Pancreas (tissue), 10 donors: Measurements from ENCODE around the gene KIF5C. TPM values are rescaled to one million over a fixed set of nuclear protein-coding genes. Genes with fewer than 3 reads are reported as not detected.

ENCODE experiments used
- ATAC-seq, 4 donors: fragments of 200-7000 bp; cut with Tn5 transposase; one replicate each; pipeline versions ENCODE4 v1.8.0 to v1.9.1; 2020; ENCODE audit warnings: mild to moderate bottlenecking in 4 of 4, moderate library complexity in 4 of 4
- DNase-seq, 6 donors: peaks; one replicate each; pipeline ENCODE4 v3.0.0-alpha.2; 2020
- FAIRE-seq: peaks from 2 replicates; lab custom pipeline; 2012; peaks lifted over from hg19 to GRCh38; lab: Jason Lieb, UNC
- H3K27ac ChIP-seq, 4 donors: fragments of 200-600 bp; sonication (generic); 1 replicate in 3 of 4; 2 replicates in 1 of 4; pipeline versions ENCODE4 v1.5.0 to v1.8.0; 2020
- H3K27me3 ChIP-seq, 4 donors: fragments of 200-600 bp; one replicate each; pipeline ENCODE4 v1.8.0; 2021
- H3K36me3 ChIP-seq, 3 donors: fragments of 200-600 bp; sonication (generic) in 1 of 3; one replicate each; pipeline versions ENCODE4 v1.5.0 to v1.8.0; 2020 to 2021
- H3K4me1 ChIP-seq, 3 donors: fragments of 200-600 bp; one replicate each; pipeline ENCODE4 v1.8.0; 2021
- H3K4me3 ChIP-seq, 4 donors: fragments of 200-600 bp; sonication (generic) in 2 of 4; one replicate each; pipeline versions ENCODE4 v1.5.0 to v1.8.0; 2020 to 2021
- H3K9me3 ChIP-seq, 4 donors: fragments of 200-600 bp; one replicate each; pipeline ENCODE4 v1.8.0; 2021
- CTCF ChIP-seq, 4 donors: fragments of 200-600 bp; sonication (generic) in 3 of 4; IDR thresholded peaks; one replicate each; pipeline versions ENCODE4 v1.5.0 to v1.8.0; 2021; ENCODE audit warnings: antibody characterized with exemption in 4 of 4
- WGBS, 2 donors: extraction: QIAGEN DNeasy Blood & Tissue Kit; methylation state at CpG; one replicate each; pipeline ENCODE4 v1.1.7; 2013; 5-methylcytosine and 5-hydroxymethylcytosine counted together
- intact Hi-C, 3 donors: fragments of 100-400 bp; cut with DNase I; formaldehyde crosslinking; loops; one replicate each; pipeline versions ENCODE4 v1.11.1 to v1.14.2; 2022
- polyA plus RNA-seq, 2 donors: library from polyadenylated mRNA; stranded (reverse); fragments of 200-250 nt; gene quantifications; one replicate each; pipeline ENCODE4 v1.2.3, GENCODE V29; 2013
- total RNA-seq, 6 donors: library from RNA; stranded (reverse); fragmentation: NEBNext Ultra II Directional in 4 of 6; extraction: Animal tissue kit (Norgen Biotek cat#: 25700) in 4 of 6; gene quantifications; one replicate each; pipeline versions ENCODE4 v1.2.1 to v1.2.4, GENCODE V29; 2021 to 2023
- donor health status: healthy with polysubstance abuse.
- donor health status: DM: no; HTN: no; CAD: no; lungs with moderate emphysema.
- donor health status: DM: no; HTN: no; CAD: no.
- donor health status: control.
- donor health status: control.
- donor health status: Bipolar disorder and iron deficiency.
- donor health status: DM: yes; HTN: yes; CAD: no.
- donor health status: DM: no; HTN: no; CAD: no.
- donor health status: DM: no; HTN: no; CAD: no.
- donor health status: DM: yes; HTN: yes; CAD: no.

Gene KIF5C
- total and polyA plus RNA-seq, 8 donors, result 0.88 to 10.2 (median 2.8) TPM

- H3K9me3 ChIP-seq, result no peaks in the 10 kb centered on the region
- DNase-seq (no peak), FAIRE-seq (no peak), ATAC-seq (no peak)
- no peak for TF ChIP-seq CTCF (IDR thresholded peaks at IDR 0.05)
- H3K36me3 ChIP-seq, result no peaks in the 10 kb centered on the region
- 80 to 89% methylated on average over 7 of the region's 7 CpGs for WGBS, 2 donors
- H3K27ac ChIP-seq, result no peak overlapping the region
- no peaks in the 10 kb centered on the region for H3K27me3 ChIP-seq
- H3K4me1 ChIP-seq, result no peaks in the 10 kb centered on the region
- no peak overlapping the region for H3K4me3 ChIP-seq
- intact Hi-C loops, result no loop called here
These were observed 92.0 kb downstream of the KIF5C start for GRCh38 chr2:148967056-148967455.

- no peak overlapping the region for H3K27ac ChIP-seq
- no peak for TF ChIP-seq CTCF (IDR thresholded peaks at IDR 0.05)
- H3K36me3 ChIP-seq, result no peaks in the 10 kb centered on the region
- no peak overlapping the region for H3K4me3 ChIP-seq
- H3K4me1 ChIP-seq, result no peaks in the 10 kb centered on the region
- no peak for DNase-seq
- H3K27me3 ChIP-seq, result no peaks in the 10 kb centered on the region
- intact Hi-C loops, result no loop called here
- WGBS, 2 donors, result 69 to 75% methylated on average over 8 of the region's 8 CpGs
- ATAC-seq, result no peak
- no peak for FAIRE-seq
- H3K9me3 ChIP-seq, result no peaks in the 10 kb centered on the region
These were observed 92.6 kb downstream of the KIF5C start for GRCh38 chr2:148967578-148967977.

- TF ChIP-seq CTCF (IDR thresholded peaks at IDR 0.05), result no peak
- intact Hi-C loops, result no loop called here
- Histone ChIP-seq H3K4me1 (no peaks in the 10 kb centered on the region), H3K9me3 (no peaks in the 10 kb centered on the region), H3K27me3 (no peaks in the 10 kb centered on the region), H3K36me3 (no peaks in the 10 kb centered on the region), H3K4me3 (no peak overlapping the region), H3K27ac (no peak overlapping the region)
- DNase-seq (no peak), ATAC-seq (no peak), FAIRE-seq (no peak)
- WGBS, 2 donors, result 79 to 85% methylated on average over 4 of the region's 4 CpGs
These were observed 93.3 kb downstream of the KIF5C start for GRCh38 chr2:148968301-148968700.

- H3K27me3 ChIP-seq, result no peaks in the 10 kb centered on the region
- no peak overlapping the region for H3K4me3 ChIP-seq
- DNase-seq (no peak), ATAC-seq (no peak), FAIRE-seq (no peak)
- WGBS, 2 donors, result 73 to 83% methylated on average over 4 of the region's 4 CpGs
- TF ChIP-seq CTCF (IDR thresholded peaks at IDR 0.05), result no peak
- intact Hi-C loops, result no loop called here
- no peaks in the 10 kb centered on the region for H3K4me1 ChIP-seq
- H3K27ac ChIP-seq, result no peak overlapping the region
- no peaks in the 10 kb centered on the region for H3K9me3 ChIP-seq
- H3K36me3 ChIP-seq, result no peaks in the 10 kb centered on the region
These were observed 93.8 kb downstream of the KIF5C start for GRCh38 chr2:148968776-148969319.

- ATAC-seq (no peak), DNase-seq (no peak), FAIRE-seq (no peak)
- no peak for TF ChIP-seq CTCF (IDR thresholded peaks at IDR 0.05)
- H3K27ac ChIP-seq, result no peak overlapping the region
- WGBS, 2 donors, result 63 to 74% methylated on average over 7 of the region's 7 CpGs
- no peaks in the 10 kb centered on the region for H3K36me3 ChIP-seq
- intact Hi-C loops, result no loop called here
- no peaks in the 10 kb centered on the region for H3K4me1 ChIP-seq
- H3K27me3 ChIP-seq, result no peaks in the 10 kb centered on the region
- no peaks in the 10 kb centered on the region for H3K9me3 ChIP-seq
- H3K4me3 ChIP-seq, result no peak overlapping the region
These were observed 94.6 kb downstream of the KIF5C start for GRCh38 chr2:148969659-148970061.
